ENCODE results near the gene CPA3.
A peak's percentile ranks its signal among the peaks of the same experiment; 100 is the strongest.

CPA3 gene

GRCh38 chr3:148878095-148878494 is 13.0 kb downstream of the CPA3 start:
- no peaks in the 10 kb centered on the region for H3K9me3 ChIP-seq
- H3K4me3 ChIP-seq = no peak overlapping the region
- H3K27me3 ChIP-seq (ENCODE audit: low read depth) = peaks cover 5% of the 10 kb centered on the region
- H3K4me1 ChIP-seq = no peaks in the 10 kb centered on the region
- H3K36me3 ChIP-seq (replicated peaks) = no peaks in the 10 kb centered on the region
- in situ Hi-C loops (cut with MboI; ENCODE audit: low sequenced_read_pairs) = no loop called here
- DNase-seq (ENCODE audit: low spot score in 2 of 2) = no peak

GRCh38 chr3:148879256-148879655 is 14.2 kb downstream of the CPA3 start:
- no peak for DNase-seq (ENCODE audit: low spot score in 2 of 2)
- peaks cover 5% of the 10 kb centered on the region for H3K27me3 ChIP-seq (ENCODE audit: low read depth)
- in situ Hi-C loops (cut with MboI; ENCODE audit: low sequenced_read_pairs) = no loop called here

GRCh38 chr3:148880681-148881080 is 15.6 kb downstream of the CPA3 start:
- Histone ChIP-seq H3K4me1 (no peaks in the 10 kb centered on the region), H3K4me3 (no peak overlapping the region), H3K9me3 (no peaks in the 10 kb centered on the region), H3K36me3 (replicated peaks) (no peaks in the 10 kb centered on the region), H3K27me3 (ENCODE audit: low read depth) (peaks cover 5% of the 10 kb centered on the region)
- DNase-seq (ENCODE audit: low spot score in 2 of 2) = peak; percentile 31 to 43
- in situ Hi-C loops (cut with MboI; ENCODE audit: low sequenced_read_pairs) = no loop called here

More at GRCh38 chr3:148879256-148879655, 14.2 kb downstream of the CPA3 start:
- Histone ChIP-seq H3K9me3 (no peaks in the 10 kb centered on the region), H3K4me1 (no peaks in the 10 kb centered on the region), H3K4me3 (no peak overlapping the region), H3K36me3 (replicated peaks) (no peaks in the 10 kb centered on the region)

- Histone ChIP-seq H3K36me3 (replicated peaks) (no peaks in the 10 kb centered on the region), H3K4me1 (no peaks in the 10 kb centered on the region), H3K9me3 (no peaks in the 10 kb centered on the region), H3K4me3 (no peak overlapping the region), H3K27me3 (ENCODE audit: low read depth) (peaks cover 5% of the 10 kb centered on the region)
- DNase-seq (ENCODE audit: low spot score in 2 of 2) = no peak
- in situ Hi-C loops (cut with MboI; ENCODE audit: low sequenced_read_pairs) = no loop called here
Observed at GRCh38 chr3:148881286-148881685, 16.2 kb downstream of the CPA3 start.

GRCh38 chr3:148882288-148882687 is 17.2 kb downstream of the CPA3 start:
- no peak overlapping the region for H3K4me3 ChIP-seq
- no peak for DNase-seq (ENCODE audit: low spot score in 2 of 2)
- no peaks in the 10 kb centered on the region for H3K36me3 ChIP-seq (replicated peaks)
- no peaks in the 10 kb centered on the region for H3K4me1 ChIP-seq
- in situ Hi-C loops (cut with MboI; ENCODE audit: low sequenced_read_pairs) = no loop called here
- H3K27me3 ChIP-seq (ENCODE audit: low read depth) = peaks cover 5% of the 10 kb centered on the region
- H3K9me3 ChIP-seq = no peaks in the 10 kb centered on the region

GRCh38 chr3:148883163-148883562 is 18.1 kb downstream of the CPA3 start:
- Histone ChIP-seq H3K4me3 (no peak overlapping the region), H3K27me3 (ENCODE audit: low read depth) (peaks cover 7% of the 10 kb centered on the region), H3K36me3 (replicated peaks) (no peaks in the 10 kb centered on the region), H3K4me1 (no peaks in the 10 kb centered on the region), H3K9me3 (no peaks in the 10 kb centered on the region)
- DNase-seq (ENCODE audit: low spot score in 2 of 2) = no peak
- in situ Hi-C loops (cut with MboI; ENCODE audit: low sequenced_read_pairs) = no loop called here

GRCh38 chr3:148884261-148884660 is 19.2 kb downstream of the CPA3 start:
- Histone ChIP-seq H3K27me3 (ENCODE audit: low read depth) (peaks cover 13% of the 10 kb centered on the region), H3K4me1 (no peaks in the 10 kb centered on the region), H3K9me3 (no peaks in the 10 kb centered on the region), H3K36me3 (replicated peaks) (no peaks in the 10 kb centered on the region), H3K4me3 (no peak overlapping the region)
- in situ Hi-C loops (cut with MboI; ENCODE audit: low sequenced_read_pairs) = no loop called here
- no peak for DNase-seq (ENCODE audit: low spot score in 2 of 2)

GRCh38 chr3:148889828-148890227 is 24.7 kb downstream of the CPA3 start:
- no peak overlapping the region for H3K4me3 ChIP-seq
- DNase-seq (ENCODE audit: low spot score in 2 of 2) = no peak
- peaks cover 18% of the 10 kb centered on the region for H3K27me3 ChIP-seq (ENCODE audit: low read depth)
- H3K4me1 ChIP-seq = no peaks in the 10 kb centered on the region
- H3K9me3 ChIP-seq = no peaks in the 10 kb centered on the region
- in situ Hi-C loops (cut with MboI; ENCODE audit: low sequenced_read_pairs) = no loop called here
- H3K36me3 ChIP-seq (replicated peaks) = no peaks in the 10 kb centered on the region

GRCh38 chr3:148896062-148896461 is 31.0 kb downstream of the CPA3 start:
- Histone ChIP-seq H3K27me3 (ENCODE audit: low read depth) (0 out of 2 replicates have a peak, but pooled peaks cover 2% of the 10 kb centered on the region), H3K4me3 (no peak overlapping the region), H3K36me3 (replicated peaks) (no peaks in the 10 kb centered on the region), H3K9me3 (no peaks in the 10 kb centered on the region), H3K4me1 (no peaks in the 10 kb centered on the region)
- in situ Hi-C loops (cut with MboI; ENCODE audit: low sequenced_read_pairs) = no loop called here
- no peak for DNase-seq (ENCODE audit: low spot score in 2 of 2)

GRCh38 chr3:148901987-148902791 is 37.1 kb downstream of the CPA3 start:
- no peak for DNase-seq (ENCODE audit: low spot score in 2 of 2)
- no peaks in the 10 kb centered on the region for H3K36me3 ChIP-seq (replicated peaks)
- H3K4me3 ChIP-seq = no peak overlapping the region
- no peaks in the 10 kb centered on the region for H3K4me1 ChIP-seq
- H3K9me3 ChIP-seq = no peaks in the 10 kb centered on the region
- peaks cover 9% of the 10 kb centered on the region; the same call in 1 of the 2 replicates for H3K27me3 ChIP-seq (ENCODE audit: low read depth)
- in situ Hi-C loops (cut with MboI; ENCODE audit: low sequenced_read_pairs) = no loop called here

GRCh38 chr3:148903022-148903442 is 37.9 kb downstream of the CPA3 start:
- no peaks in the 10 kb centered on the region for H3K9me3 ChIP-seq
- H3K4me3 ChIP-seq = no peak overlapping the region
- no peaks in the 10 kb centered on the region for H3K36me3 ChIP-seq (replicated peaks)
- H3K27me3 ChIP-seq (ENCODE audit: low read depth) = peaks cover 9% of the 10 kb centered on the region; the same call in 1 of the 2 replicates
- in situ Hi-C loops (cut with MboI; ENCODE audit: low sequenced_read_pairs) = no loop called here
- DNase-seq (ENCODE audit: low spot score in 2 of 2) = no peak
- H3K4me1 ChIP-seq = no peaks in the 10 kb centered on the region

- H3K4me3 ChIP-seq = no peak overlapping the region
- H3K9me3 ChIP-seq = no peaks in the 10 kb centered on the region
- no peak for DNase-seq (ENCODE audit: low spot score in 2 of 2)
- H3K36me3 ChIP-seq (replicated peaks) = no peaks in the 10 kb centered on the region
- peaks cover 9% of the 10 kb centered on the region; the same call in 1 of the 2 replicates for H3K27me3 ChIP-seq (ENCODE audit: low read depth)
- no peaks in the 10 kb centered on the region for H3K4me1 ChIP-seq
- in situ Hi-C loops (cut with MboI; ENCODE audit: low sequenced_read_pairs) = no loop called here
Observed at GRCh38 chr3:148903941-148904340, 38.8 kb downstream of the CPA3 start.

- in situ Hi-C loops (cut with MboI; ENCODE audit: low sequenced_read_pairs) = no loop called here
- no peaks in the 10 kb centered on the region for H3K9me3 ChIP-seq
- H3K4me3 ChIP-seq = no peak overlapping the region
- no peak for DNase-seq (ENCODE audit: low spot score in 2 of 2)
- H3K36me3 ChIP-seq (replicated peaks) = no peaks in the 10 kb centered on the region
- no peaks in the 10 kb centered on the region for H3K4me1 ChIP-seq
- peaks cover 9% of the 10 kb centered on the region; the same call in 1 of the 2 replicates for H3K27me3 ChIP-seq (ENCODE audit: low read depth)
Observed at GRCh38 chr3:148906667-148907066, 41.6 kb downstream of the CPA3 start.

- Histone ChIP-seq H3K36me3 (replicated peaks) (no peaks in the 10 kb centered on the region), H3K9me3 (no peaks in the 10 kb centered on the region), H3K4me1 (no peaks in the 10 kb centered on the region), H3K27me3 (ENCODE audit: low read depth) (peaks cover 2% of the 10 kb centered on the region; the same call in 1 of the 2 replicates), H3K4me3 (no peak overlapping the region)
- in situ Hi-C loops (cut with MboI; ENCODE audit: low sequenced_read_pairs) = no loop called here
- DNase-seq (ENCODE audit: low spot score in 2 of 2) = no peak
Observed at GRCh38 chr3:148911173-148911572, 46.1 kb downstream of the CPA3 start.

Data from HAP-1 (cell line).